H9 (cell line): ENCODE measurements around the gene TTC7B. TPM values are rescaled to one million over a fixed set of nuclear protein-coding genes. Genes with fewer than 3 reads are reported as not detected.

ENCODE experiments used
- DNase-seq: peaks from one replicate; pipeline ENCODE4 v3.0.0-alpha.2; 2017
- H2AFZ ChIP-seq: one replicate; pipeline ENCODE4 v1.6.1; 2013; ENCODE audit warnings: mild to moderate bottlenecking, low read length, control low read depth, moderate library complexity
- H2AK5ac ChIP-seq: 2 replicates; pipeline ENCODE4 v1.6.1; 2013; ENCODE audit warnings: low read length, control low read depth, mixed read lengths; ENCODE audit not compliant: insufficient read length
- H2BK120ac ChIP-seq: one replicate; pipeline ENCODE4 v1.6.1; 2013; ENCODE audit warnings: low read depth, mild to moderate bottlenecking, low read length, control low read depth, inconsistent platforms; ENCODE audit not compliant: poor library complexity, severe bottlenecking
- H2BK12ac ChIP-seq: 2 replicates; pipeline ENCODE4 v1.6.1; 2013; ENCODE audit warnings: low read length, control low read depth, mixed read lengths, low read depth; ENCODE audit not compliant: insufficient read length
- H2BK15ac ChIP-seq: 2 replicates; pipeline ENCODE4 v1.6.1; 2013; ENCODE audit warnings: low read depth, low read length, control low read depth
- H2BK20ac ChIP-seq: one replicate; pipeline ENCODE4 v1.6.1; 2013; ENCODE audit warnings: low read depth, mild to moderate bottlenecking, low read length, control low read depth, inconsistent platforms; ENCODE audit not compliant: poor library complexity, severe bottlenecking
- H2BK5ac ChIP-seq: 2 replicates; pipeline ENCODE4 v1.6.1; 2013; ENCODE audit warnings: low read length, control low read depth, mixed read lengths; ENCODE audit not compliant: insufficient read length
- H3K14ac ChIP-seq: 2 replicates; pipeline ENCODE4 v1.6.1; 2013; ENCODE audit warnings: low read length, control low read depth; ENCODE audit not compliant: insufficient read depth
- H3K18ac ChIP-seq: 2 replicates; pipeline ENCODE4 v1.6.1; 2013; ENCODE audit warnings: low read depth, mild to moderate bottlenecking, mixed read lengths, low read length, control low read depth; ENCODE audit not compliant: insufficient read length
- H3K23ac ChIP-seq: 2 replicates; pipeline ENCODE4 v1.6.1; 2013; ENCODE audit warnings: low read length, control low read depth, mixed read lengths, low read depth; ENCODE audit not compliant: insufficient read length
- H3K23me2 ChIP-seq: 2 replicates; pipeline ENCODE4 v1.6.1; 2013; ENCODE audit warnings: low read depth, mild to moderate bottlenecking, mixed read lengths, low read length, control low read depth; ENCODE audit not compliant: insufficient read length, poor library complexity, severe bottlenecking
- H3K27ac ChIP-seq: 2 replicates; pipeline ENCODE4 v1.5.1; 2013; ENCODE audit warnings: low read length, control low read depth, mixed read lengths, low read depth; ENCODE audit not compliant: insufficient read length
- H3K27me3 ChIP-seq: 2 replicates; pipeline ENCODE4 v1.6.1; 2013; ENCODE audit warnings: low read length, control low read depth, inconsistent platforms; ENCODE audit not compliant: insufficient read depth
- H3K4ac ChIP-seq: 2 replicates; pipeline ENCODE4 v1.6.1; 2013; ENCODE audit warnings: low read depth, mild to moderate bottlenecking, control low read depth, inconsistent platforms, low read length, moderate library complexity
- H3K4me1 ChIP-seq: 2 replicates; pipeline ENCODE4 v1.6.1; 2013; ENCODE audit warnings: low read length, control low read depth, inconsistent platforms; ENCODE audit not compliant: insufficient read depth
- H3K4me2 ChIP-seq: 2 replicates; pipeline ENCODE4 v1.6.1; 2013; ENCODE audit warnings: low read length, control low read depth, mixed read lengths; ENCODE audit not compliant: insufficient read length, insufficient read depth
- H3K56ac ChIP-seq: 2 replicates; pipeline ENCODE4 v1.6.1; 2013; ENCODE audit warnings: low read depth, mild to moderate bottlenecking, mixed read lengths, low read length, control low read depth; ENCODE audit not compliant: insufficient read length
- H3K79me1 ChIP-seq: 2 replicates; pipeline ENCODE4 v1.6.1; 2013; ENCODE audit warnings: low read depth, mild to moderate bottlenecking, moderate library complexity, low read length, control low read depth, inconsistent platforms; ENCODE audit not compliant: insufficient read depth, poor library complexity, severe bottlenecking
- H3K79me2 ChIP-seq: 2 replicates; pipeline ENCODE4 v1.6.1; 2013; ENCODE audit warnings: low read length, control low read depth, inconsistent platforms; ENCODE audit not compliant: insufficient read depth
- H3K9ac ChIP-seq: 2 replicates; pipeline ENCODE4 v1.6.1; 2013; ENCODE audit warnings: low read length, control low read depth, mixed read lengths; ENCODE audit not compliant: insufficient read length; ENCODE audit errors: extremely low read depth
- H3K9me3 ChIP-seq: one replicate; pipeline ENCODE4 v1.6.1; 2013; ENCODE audit warnings: low read depth, low read length, inconsistent platforms; ENCODE audit not compliant: control insufficient read depth
- H3T11ph ChIP-seq: one replicate; pipeline ENCODE4 v1.6.1; 2013; ENCODE audit warnings: mild to moderate bottlenecking, low read length, control low read depth, inconsistent platforms
- H4K20me1 ChIP-seq: one replicate; pipeline ENCODE4 v1.6.1; 2013; ENCODE audit not compliant: control insufficient read depth, insufficient read length, insufficient read depth
- H4K5ac ChIP-seq: 2 replicates; pipeline ENCODE4 v1.6.1; 2013; ENCODE audit warnings: low read depth, mild to moderate bottlenecking, mixed read lengths, low read length, control low read depth; ENCODE audit not compliant: insufficient read length
- H4K8ac ChIP-seq: replicated peaks from 2 replicates; pipeline ENCODE4 v1.6.1; 2013; ENCODE audit warnings: low read length, control low read depth, mixed read lengths, low read depth; ENCODE audit not compliant: insufficient read length
- H4K91ac ChIP-seq: 2 replicates; pipeline ENCODE4 v1.6.1; 2013; ENCODE audit warnings: low read depth, mild to moderate bottlenecking, moderate library complexity, mixed read lengths, low read length, control low read depth; ENCODE audit not compliant: insufficient read length
- H3K27ac Mint-ChIP-seq, 3 experiments: 2 replicates in 2 of 3; 3 replicates in 1 of 3; pipeline ENCODE4 v1.8.0; 2020 to 2021; ENCODE audit warnings: mixed read lengths in 3 of 3, mild to moderate bottlenecking in 1 of 3, moderate library complexity in 1 of 3
- H3K27me3 Mint-ChIP-seq: 2 replicates; pipeline ENCODE4 v1.8.0; 2021; ENCODE audit warnings: low read depth, mild to moderate bottlenecking, moderate library complexity, mixed read lengths
- H3K36me3 Mint-ChIP-seq, 3 experiments: 2 replicates in 2 of 3; 3 replicates in 1 of 3; pipeline ENCODE4 v1.8.0; 2020 to 2021; ENCODE audit warnings: low read depth in 3 of 3, mixed read lengths in 3 of 3; ENCODE audit not compliant: insufficient read depth in 1 of 3
- H3K4me1 Mint-ChIP-seq, 2 experiments: 2 replicates each; pipeline ENCODE4 v1.8.0; 2020; ENCODE audit warnings: mixed read lengths in 2 of 2
- H3K4me3 Mint-ChIP-seq, 2 experiments: 2 replicates in 1 of 2; 3 replicates in 1 of 2; pipeline ENCODE4 v1.8.0; 2020 to 2021; ENCODE audit warnings: mild to moderate bottlenecking in 2 of 2, mixed read lengths in 2 of 2, moderate library complexity in 1 of 2
- H3K9me3 Mint-ChIP-seq, 2 experiments: 2 replicates in 1 of 2; 3 replicates in 1 of 2; pipeline ENCODE4 v1.8.0; 2020; ENCODE audit warnings: mild to moderate bottlenecking in 2 of 2, mixed read lengths in 2 of 2, moderate library complexity in 1 of 2
- WGBS: extraction: QIAGEN DNeasy Blood & Tissue Kit; methylation state at CpG from one replicate; pipeline ENCODE4 v1.1.7; 2013; ENCODE audit warnings: missing lambda C conversion rate, low lambda C conversion rate, mixed read lengths; ENCODE audit not compliant: insufficient read length; ENCODE audit errors: extremely low coverage; 5-methylcytosine and 5-hydroxymethylcytosine counted together
- total RNA-seq: library from RNA; stranded (reverse); gene quantifications from 2 replicates; pipeline ENCODE4 v1.2.1, GENCODE V29; 2021
- TF ChIP-seq, protein P1 (sequence below): fragments of 200-600 bp; sonication (generic); conservative IDR thresholded peaks from 3 replicates; pipeline ENCODE4 v1.8.0; 2021; ENCODE audit warnings: antibody characterized with exemption, mild to moderate bottlenecking

Gene TTC7B
- total RNA-seq, 1 experiment from 2014 or later, result 33.7 TPM

DNA sequence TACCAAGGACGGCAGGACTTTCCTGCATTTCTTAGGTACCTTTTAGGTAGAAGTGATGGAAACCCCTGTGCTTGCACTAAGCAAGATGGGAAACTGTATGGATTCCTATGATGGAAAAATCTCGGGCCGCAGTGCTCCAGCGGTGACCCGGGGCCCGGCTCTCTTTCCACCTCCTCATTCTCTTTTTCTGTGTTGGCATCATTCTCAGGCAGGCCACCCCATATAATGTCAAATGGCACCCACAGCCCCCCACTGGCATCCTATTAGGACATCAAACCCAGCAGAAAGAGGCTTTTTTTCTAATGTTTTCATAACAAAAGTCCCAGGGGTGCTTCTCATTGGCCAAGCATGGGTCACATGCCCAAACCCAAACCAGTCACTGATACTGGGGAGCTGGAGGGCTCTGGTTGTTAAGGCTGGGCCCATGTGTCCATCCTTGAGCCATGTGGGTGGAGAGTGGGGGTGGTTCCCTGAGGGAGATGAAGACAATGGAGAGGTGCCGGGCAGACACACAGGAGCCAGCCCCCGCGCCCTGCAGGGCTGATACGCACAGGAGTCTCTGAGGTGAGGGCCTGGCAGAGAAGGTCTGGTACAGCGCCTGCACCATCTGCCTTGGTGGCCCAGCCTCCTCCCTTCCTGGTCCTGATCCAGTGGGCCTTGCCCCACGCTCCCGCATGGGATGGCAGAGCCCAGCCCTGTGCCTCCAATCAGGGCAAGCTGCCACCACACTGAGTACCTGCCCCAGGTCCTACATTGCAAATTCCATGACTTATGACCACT is 277.3 kb downstream of the TTC7B start:
- Histone ChIP-seq H2BK12ac (no peak overlapping the region), H3K4ac (no peak overlapping the region), H3K23me2 (no peaks in the 10 kb centered on the region), H2BK5ac (no peak overlapping the region), H2AK5ac (no peak overlapping the region), H3K14ac (no peak overlapping the region), H3K27ac (no peak overlapping the region), H4K91ac (no peak overlapping the region), H3T11ph (no peak overlapping the region), H3K79me1 (no peaks in the 10 kb centered on the region), H3K79me2 (no peaks in the 10 kb centered on the region), H3K9ac (no peak overlapping the region), H2BK20ac (no peak overlapping the region), H3K23ac (no peak overlapping the region), H3K4me2 (no peak overlapping the region), H2BK120ac (no peak overlapping the region), H3K18ac (no peak overlapping the region), H4K20me1 (no peaks in the 10 kb centered on the region), H4K8ac (no peak overlapping the region), H3K56ac (no peak overlapping the region), H3K9me3 (no peaks in the 10 kb centered on the region), H2BK15ac (no peak overlapping the region), H2AFZ (no peak overlapping the region), H4K5ac (no peak overlapping the region), H3K4me1 (no peaks in the 10 kb centered on the region), H3K27me3 (no peaks in the 10 kb centered on the region)
- no peak for DNase-seq
- Mint-ChIP-seq H3K4me1 (peaks cover 16 to 24% of the 10 kb centered on the region in 2 experiments), H3K36me3 (peaks cover 0 to 1% (median 0%) of the 10 kb centered on the region in 3 experiments; a peak in 1 of 7 replicates), H3K9me3 (no peaks in the 10 kb centered on the region), H3K27me3 (peaks cover 2% of the 10 kb centered on the region; the same call in 1 of the 2 replicates), H3K27ac (no peak overlapping the region; a peak in 2 of 7 replicates), H3K4me3 (no peak overlapping the region)
- TF ChIP-seq, protein P1, sequence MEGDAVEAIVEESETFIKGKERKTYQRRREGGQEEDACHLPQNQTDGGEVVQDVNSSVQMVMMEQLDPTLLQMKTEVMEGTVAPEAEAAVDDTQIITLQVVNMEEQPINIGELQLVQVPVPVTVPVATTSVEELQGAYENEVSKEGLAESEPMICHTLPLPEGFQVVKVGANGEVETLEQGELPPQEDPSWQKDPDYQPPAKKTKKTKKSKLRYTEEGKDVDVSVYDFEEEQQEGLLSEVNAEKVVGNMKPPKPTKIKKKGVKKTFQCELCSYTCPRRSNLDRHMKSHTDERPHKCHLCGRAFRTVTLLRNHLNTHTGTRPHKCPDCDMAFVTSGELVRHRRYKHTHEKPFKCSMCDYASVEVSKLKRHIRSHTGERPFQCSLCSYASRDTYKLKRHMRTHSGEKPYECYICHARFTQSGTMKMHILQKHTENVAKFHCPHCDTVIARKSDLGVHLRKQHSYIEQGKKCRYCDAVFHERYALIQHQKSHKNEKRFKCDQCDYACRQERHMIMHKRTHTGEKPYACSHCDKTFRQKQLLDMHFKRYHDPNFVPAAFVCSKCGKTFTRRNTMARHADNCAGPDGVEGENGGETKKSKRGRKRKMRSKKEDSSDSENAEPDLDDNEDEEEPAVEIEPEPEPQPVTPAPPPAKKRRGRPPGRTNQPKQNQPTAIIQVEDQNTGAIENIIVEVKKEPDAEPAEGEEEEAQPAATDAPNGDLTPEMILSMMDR, result no peak
- WGBS, result no CpG with 5 or more reads among the region's 13 CpGs
